Measurements from ENCODE around the gene ALPK1. TPM values are rescaled to one million over a fixed set of nuclear protein-coding genes. Genes with fewer than 3 reads are reported as not detected.

The ALPK1 gene
- total and polyA plus RNA-seq, 4 donors = 2.8 to 14.0 (median 4.7) TPM

GRCh38 chr4:112332398-112332797 is 35.2 kb downstream of the ALPK1 start:
- no peak overlapping the region for H3K27ac ChIP-seq (ENCODE audit: low read depth in 1 of 2, low read length in 2 of 2)
- peaks cover 0 to 2% (median 0%) of the 10 kb centered on the region in 4 donors for H3K36me3 ChIP-seq (ENCODE audit: control insufficient read depth in 4 of 4, insufficient read depth in 3 of 4, low read depth in 1 of 4, low read length in 3 of 4)
- H3K4me3 ChIP-seq (ENCODE audit: low read depth in 1 of 3, low read length in 3 of 3) = no peak overlapping the region
- no peaks in the 10 kb centered on the region for H3K4me1 ChIP-seq (ENCODE audit: control insufficient read depth in 4 of 4, insufficient read depth in 4 of 4, low read length in 3 of 4)
- TF ChIP-seq YY1 (IDR thresholded peaks at IDR 0.05) = no peak
- TF ChIP-seq TAF1 (conservative IDR thresholded peaks at IDR 0.05) = no peak
- TF ChIP-seq, protein P1, sequence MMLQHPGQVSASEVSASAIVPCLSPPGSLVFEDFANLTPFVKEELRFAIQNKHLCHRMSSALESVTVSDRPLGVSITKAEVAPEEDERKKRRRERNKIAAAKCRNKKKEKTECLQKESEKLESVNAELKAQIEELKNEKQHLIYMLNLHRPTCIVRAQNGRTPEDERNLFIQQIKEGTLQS (IDR thresholded peaks at IDR 0.05) = no peak
- no peak for TF ChIP-seq HNF4G (IDR thresholded peaks at IDR 0.05)
- no peak for TF ChIP-seq JUND (IDR thresholded peaks at IDR 0.05)
- TF ChIP-seq EGR1 (IDR thresholded peaks at IDR 0.05; ENCODE audit: low read depth in 2 of 2) = no peak
- no peak for TF ChIP-seq GABPA (IDR thresholded peaks at IDR 0.05 in 1 of 2, conservative IDR thresholded peaks at IDR 0.05 in 1 of 2)
- TF ChIP-seq RAD21 (IDR thresholded peaks at IDR 0.05) = no peak
- no peak for TF ChIP-seq SP1 (IDR thresholded peaks at IDR 0.05)
- TF ChIP-seq, protein P2, sequence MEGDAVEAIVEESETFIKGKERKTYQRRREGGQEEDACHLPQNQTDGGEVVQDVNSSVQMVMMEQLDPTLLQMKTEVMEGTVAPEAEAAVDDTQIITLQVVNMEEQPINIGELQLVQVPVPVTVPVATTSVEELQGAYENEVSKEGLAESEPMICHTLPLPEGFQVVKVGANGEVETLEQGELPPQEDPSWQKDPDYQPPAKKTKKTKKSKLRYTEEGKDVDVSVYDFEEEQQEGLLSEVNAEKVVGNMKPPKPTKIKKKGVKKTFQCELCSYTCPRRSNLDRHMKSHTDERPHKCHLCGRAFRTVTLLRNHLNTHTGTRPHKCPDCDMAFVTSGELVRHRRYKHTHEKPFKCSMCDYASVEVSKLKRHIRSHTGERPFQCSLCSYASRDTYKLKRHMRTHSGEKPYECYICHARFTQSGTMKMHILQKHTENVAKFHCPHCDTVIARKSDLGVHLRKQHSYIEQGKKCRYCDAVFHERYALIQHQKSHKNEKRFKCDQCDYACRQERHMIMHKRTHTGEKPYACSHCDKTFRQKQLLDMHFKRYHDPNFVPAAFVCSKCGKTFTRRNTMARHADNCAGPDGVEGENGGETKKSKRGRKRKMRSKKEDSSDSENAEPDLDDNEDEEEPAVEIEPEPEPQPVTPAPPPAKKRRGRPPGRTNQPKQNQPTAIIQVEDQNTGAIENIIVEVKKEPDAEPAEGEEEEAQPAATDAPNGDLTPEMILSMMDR (IDR thresholded peaks at IDR 0.05; ENCODE audit: low read depth, low read length, missing input control) = no peak
- no peak for TF ChIP-seq ZBTB33 (IDR thresholded peaks at IDR 0.05)
- TF ChIP-seq, protein P3, sequence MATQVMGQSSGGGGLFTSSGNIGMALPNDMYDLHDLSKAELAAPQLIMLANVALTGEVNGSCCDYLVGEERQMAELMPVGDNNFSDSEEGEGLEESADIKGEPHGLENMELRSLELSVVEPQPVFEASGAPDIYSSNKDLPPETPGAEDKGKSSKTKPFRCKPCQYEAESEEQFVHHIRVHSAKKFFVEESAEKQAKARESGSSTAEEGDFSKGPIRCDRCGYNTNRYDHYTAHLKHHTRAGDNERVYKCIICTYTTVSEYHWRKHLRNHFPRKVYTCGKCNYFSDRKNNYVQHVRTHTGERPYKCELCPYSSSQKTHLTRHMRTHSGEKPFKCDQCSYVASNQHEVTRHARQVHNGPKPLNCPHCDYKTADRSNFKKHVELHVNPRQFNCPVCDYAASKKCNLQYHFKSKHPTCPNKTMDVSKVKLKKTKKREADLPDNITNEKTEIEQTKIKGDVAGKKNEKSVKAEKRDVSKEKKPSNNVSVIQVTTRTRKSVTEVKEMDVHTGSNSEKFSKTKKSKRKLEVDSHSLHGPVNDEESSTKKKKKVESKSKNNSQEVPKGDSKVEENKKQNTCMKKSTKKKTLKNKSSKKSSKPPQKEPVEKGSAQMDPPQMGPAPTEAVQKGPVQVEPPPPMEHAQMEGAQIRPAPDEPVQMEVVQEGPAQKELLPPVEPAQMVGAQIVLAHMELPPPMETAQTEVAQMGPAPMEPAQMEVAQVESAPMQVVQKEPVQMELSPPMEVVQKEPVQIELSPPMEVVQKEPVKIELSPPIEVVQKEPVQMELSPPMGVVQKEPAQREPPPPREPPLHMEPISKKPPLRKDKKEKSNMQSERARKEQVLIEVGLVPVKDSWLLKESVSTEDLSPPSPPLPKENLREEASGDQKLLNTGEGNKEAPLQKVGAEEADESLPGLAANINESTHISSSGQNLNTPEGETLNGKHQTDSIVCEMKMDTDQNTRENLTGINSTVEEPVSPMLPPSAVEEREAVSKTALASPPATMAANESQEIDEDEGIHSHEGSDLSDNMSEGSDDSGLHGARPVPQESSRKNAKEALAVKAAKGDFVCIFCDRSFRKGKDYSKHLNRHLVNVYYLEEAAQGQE (IDR thresholded peaks at IDR 0.05) = no peak
- no peak for TF ChIP-seq NR2F2 (IDR thresholded peaks at IDR 0.05)
- no peak overlapping the region for H3K9ac ChIP-seq (ENCODE audit: low read depth in 1 of 2, low read length in 2 of 2)
- no peak for DNase-seq (ENCODE audit: low spot score)
- H3K27me3 ChIP-seq (ENCODE audit: control insufficient read depth in 4 of 4, insufficient read depth in 4 of 4, low read length in 3 of 4) = no peaks in the 10 kb centered on the region
- H3K9me3 ChIP-seq (ENCODE audit: control insufficient read depth in 4 of 4, low read length in 3 of 4) = no peaks in the 10 kb centered on the region

DNA sequence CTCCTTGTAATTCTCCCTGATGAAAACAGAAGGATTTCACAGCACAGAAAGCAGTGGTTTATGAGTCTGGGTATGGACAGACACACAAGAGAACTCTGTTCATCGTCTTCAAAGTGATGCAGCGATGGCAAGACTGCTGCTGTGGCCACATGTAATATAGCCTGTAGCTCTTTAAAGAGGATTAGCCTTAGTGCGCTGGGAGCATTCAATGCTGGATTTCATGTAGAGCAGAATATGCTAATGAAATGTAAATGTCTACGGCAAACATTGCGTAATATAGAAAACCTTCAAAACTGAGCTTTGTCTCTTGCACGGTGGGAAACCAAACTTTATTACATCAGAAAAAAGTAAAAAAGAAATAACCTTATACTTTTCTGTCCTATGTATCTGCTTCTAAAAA is 42.9 kb downstream of the ALPK1 start:
- DNase-seq (ENCODE audit: low spot score) = no peak
- H3K36me3 ChIP-seq (ENCODE audit: control insufficient read depth in 4 of 4, insufficient read depth in 3 of 4, low read depth in 1 of 4, low read length in 3 of 4) = no peaks in the 10 kb centered on the region
- no peak overlapping the region for H3K27ac ChIP-seq (ENCODE audit: low read depth in 1 of 2, low read length in 2 of 2)
- WGBS = 84% methylated on average over 6 of the region's 6 CpGs
- no peak overlapping the region for H3K4me3 ChIP-seq (ENCODE audit: low read depth in 1 of 3, low read length in 3 of 3)
- no peak overlapping the region for H3K9ac ChIP-seq (ENCODE audit: low read depth in 1 of 2, low read length in 2 of 2)
- no peaks in the 10 kb centered on the region for H3K27me3 ChIP-seq (ENCODE audit: control insufficient read depth in 4 of 4, insufficient read depth in 4 of 4, low read length in 3 of 4)
- H3K9me3 ChIP-seq (ENCODE audit: control insufficient read depth in 4 of 4, low read length in 3 of 4) = no peaks in the 10 kb centered on the region
- H3K4me1 ChIP-seq (ENCODE audit: control insufficient read depth in 4 of 4, insufficient read depth in 4 of 4, low read length in 3 of 4) = no peaks in the 10 kb centered on the region
- TF ChIP-seq HNF4A (conservative IDR thresholded peaks at IDR 0.05) = no peak
- TF ChIP-seq NR2F2 (IDR thresholded peaks at IDR 0.05) = no peak
- no peak for TF ChIP-seq FOXA2 (IDR thresholded peaks at IDR 0.05)
- TF ChIP-seq, protein P4, sequence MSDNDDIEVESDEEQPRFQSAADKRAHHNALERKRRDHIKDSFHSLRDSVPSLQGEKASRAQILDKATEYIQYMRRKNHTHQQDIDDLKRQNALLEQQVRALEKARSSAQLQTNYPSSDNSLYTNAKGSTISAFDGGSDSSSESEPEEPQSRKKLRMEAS (IDR thresholded peaks at IDR 0.05) = no peak
- TF ChIP-seq, protein P1 (IDR thresholded peaks at IDR 0.05) = no peak
- TF ChIP-seq SP1 (IDR thresholded peaks at IDR 0.05) = no peak
- no peak for TF ChIP-seq RAD21 (IDR thresholded peaks at IDR 0.05)
- TF ChIP-seq, protein P3 (IDR thresholded peaks at IDR 0.05) = no peak
- TF ChIP-seq FOXA1 (IDR thresholded peaks at IDR 0.05) = no peak
- no peak for TF ChIP-seq GABPA (IDR thresholded peaks at IDR 0.05 in 1 of 2, conservative IDR thresholded peaks at IDR 0.05 in 1 of 2)
- TF ChIP-seq HNF4G (IDR thresholded peaks at IDR 0.05) = no peak
- TF ChIP-seq YY1 (IDR thresholded peaks at IDR 0.05) = no peak
- TF ChIP-seq RXRA (IDR thresholded peaks at IDR 0.05) = no peak
- no peak for TF ChIP-seq TAF1 (conservative IDR thresholded peaks at IDR 0.05)
- TF ChIP-seq, protein P2 (IDR thresholded peaks at IDR 0.05; ENCODE audit: low read depth, low read length, missing input control) = no peak
